PFSK-1 (cell line): ENCODE measurements around the gene GLIPR1.

Experiments used
- TAF1 ChIP-seq: IDR thresholded peaks from 2 replicates; pipeline ENCODE4 v1.6.1; 2012; ENCODE audit warnings: low read length, control low read depth, borderline replicate concordance; ENCODE audit not compliant: insufficient read depth
- TF ChIP-seq, protein P1 (sequence below), 2 experiments: IDR thresholded peaks; 2 replicates each; pipeline versions ENCODE4 v1.6.1 to v1.8.0; 2011 to 2012; ENCODE audit warnings: low read depth in 2 of 2, low read length in 2 of 2, control low read depth in 1 of 2, inconsistent platforms in 1 of 2, mild to moderate bottlenecking in 1 of 2, moderate library complexity in 1 of 2; ENCODE audit not compliant: insufficient read depth in 1 of 2

DNA sequence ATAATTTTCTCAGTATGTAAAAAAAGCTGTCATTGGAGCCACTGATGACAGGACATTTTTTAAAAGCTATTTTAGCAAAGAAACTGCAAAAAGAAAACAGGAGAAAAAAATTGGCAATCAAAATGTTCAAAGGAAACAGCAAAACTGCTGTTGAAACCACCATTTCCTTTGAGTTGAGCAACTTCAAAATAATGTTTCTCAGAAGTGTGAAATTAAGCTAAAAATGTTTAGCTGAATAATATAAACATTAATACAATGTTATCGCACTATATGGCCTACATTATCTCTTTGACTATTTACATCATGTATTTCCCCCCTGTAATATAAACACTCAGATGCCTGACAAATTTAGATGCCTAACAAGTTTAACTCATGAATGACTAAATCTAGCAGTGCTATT, 23.4 kb upstream of the GLIPR1 start:
- TF ChIP-seq, protein P1, sequence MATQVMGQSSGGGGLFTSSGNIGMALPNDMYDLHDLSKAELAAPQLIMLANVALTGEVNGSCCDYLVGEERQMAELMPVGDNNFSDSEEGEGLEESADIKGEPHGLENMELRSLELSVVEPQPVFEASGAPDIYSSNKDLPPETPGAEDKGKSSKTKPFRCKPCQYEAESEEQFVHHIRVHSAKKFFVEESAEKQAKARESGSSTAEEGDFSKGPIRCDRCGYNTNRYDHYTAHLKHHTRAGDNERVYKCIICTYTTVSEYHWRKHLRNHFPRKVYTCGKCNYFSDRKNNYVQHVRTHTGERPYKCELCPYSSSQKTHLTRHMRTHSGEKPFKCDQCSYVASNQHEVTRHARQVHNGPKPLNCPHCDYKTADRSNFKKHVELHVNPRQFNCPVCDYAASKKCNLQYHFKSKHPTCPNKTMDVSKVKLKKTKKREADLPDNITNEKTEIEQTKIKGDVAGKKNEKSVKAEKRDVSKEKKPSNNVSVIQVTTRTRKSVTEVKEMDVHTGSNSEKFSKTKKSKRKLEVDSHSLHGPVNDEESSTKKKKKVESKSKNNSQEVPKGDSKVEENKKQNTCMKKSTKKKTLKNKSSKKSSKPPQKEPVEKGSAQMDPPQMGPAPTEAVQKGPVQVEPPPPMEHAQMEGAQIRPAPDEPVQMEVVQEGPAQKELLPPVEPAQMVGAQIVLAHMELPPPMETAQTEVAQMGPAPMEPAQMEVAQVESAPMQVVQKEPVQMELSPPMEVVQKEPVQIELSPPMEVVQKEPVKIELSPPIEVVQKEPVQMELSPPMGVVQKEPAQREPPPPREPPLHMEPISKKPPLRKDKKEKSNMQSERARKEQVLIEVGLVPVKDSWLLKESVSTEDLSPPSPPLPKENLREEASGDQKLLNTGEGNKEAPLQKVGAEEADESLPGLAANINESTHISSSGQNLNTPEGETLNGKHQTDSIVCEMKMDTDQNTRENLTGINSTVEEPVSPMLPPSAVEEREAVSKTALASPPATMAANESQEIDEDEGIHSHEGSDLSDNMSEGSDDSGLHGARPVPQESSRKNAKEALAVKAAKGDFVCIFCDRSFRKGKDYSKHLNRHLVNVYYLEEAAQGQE (IDR thresholded peaks at IDR 0.05; ENCODE audit: insufficient read depth in 1 of 2, low read depth in 2 of 2, low read length in 2 of 2) = no peak
- no peak for TF ChIP-seq TAF1
